Ovary (tissue), 3 donors: ENCODE data around the gene DYRK2.

Experiments
- CTCF ChIP-seq, 3 donors: fragments of 450-650 bp in 2 of 3; fragments of 200-600 bp in 1 of 3; IDR thresholded peaks; one replicate each; pipeline versions ENCODE4 v1.5.1 to v1.8.0; 2016 to 2022; ENCODE audit warnings: antibody characterized with exemption in 3 of 3, mild to moderate bottlenecking in 1 of 3
- POLR2A ChIP-seq: fragments of 450-650 bp; IDR thresholded peaks from one replicate; pipeline ENCODE4 v1.6.1; 2017; ENCODE audit warnings: antibody characterized with exemption, mild to moderate bottlenecking, moderate library complexity
- donor health status: DM: no; HTN: no; CAD: no.

- no peak for TF ChIP-seq CTCF (IDR thresholded peaks at IDR 0.05)
- no peak for TF ChIP-seq POLR2A
Measured at GRCh38 chr12:67697443-67697842, 48.9 kb downstream of the DYRK2 start.
